A673 (cell line): ENCODE results near the gene GRXCR2. TPM values are rescaled to one million over a fixed set of nuclear protein-coding genes. Genes with fewer than 3 reads are reported as not detected.

Experiments
- BruUV-seq: library from RNA; stranded (reverse); fragments of 400-500 nt; replicated peaks from 2 replicates; lab custom pipeline; 2021; lab: Mats Ljungman, UMichigan
- CTCF ChIA-PET: fragments of 300-600 bp; sonication (Branson Sonifier 250); formaldehyde crosslinking; loops from one replicate; lab custom pipeline; 2022; ENCODE audit warnings: antibody characterized with exemption; lab: Charles Lee
- POLR2A ChIA-PET: fragments of 300-600 bp; sonication (Branson Sonifier 250); formaldehyde crosslinking; loops from one replicate; lab custom pipeline; 2022; ENCODE audit warnings: antibody characterized with exemption; ENCODE audit not compliant: low non-redundant PET; lab: Charles Lee
- DNase-seq: peaks from one replicate; pipeline ENCODE4 v3.0.0-alpha.2; 2015; ENCODE audit warnings: low spot score
- H3K27ac ChIP-seq: fragments of 200-600 bp; sonication (generic); 2 replicates; pipeline ENCODE4 v1.5.1; 2016; ENCODE audit warnings: mixed run types, low read depth, mild to moderate bottlenecking, mixed read lengths, antibody characterized with exemption, low read length; ENCODE audit not compliant: poor library complexity, severe bottlenecking
- H3K27me3 ChIP-seq: fragments of 200-600 bp; sonication (generic); replicated peaks from 2 replicates; pipeline ENCODE4 v1.6.1; 2017; ENCODE audit warnings: mixed run types, low read depth, mild to moderate bottlenecking, mixed read lengths, antibody characterized with exemption, low read length; ENCODE audit not compliant: insufficient read depth, poor library complexity
- H3K36me3 ChIP-seq: fragments of 200-600 bp; sonication (generic); 2 replicates; pipeline ENCODE4 v1.6.1; 2016; ENCODE audit warnings: mixed run types, mild to moderate bottlenecking, mixed read lengths, antibody characterized with exemption, low read length; ENCODE audit not compliant: insufficient read depth, poor library complexity, severe bottlenecking
- H3K4me1 ChIP-seq: fragments of 200-600 bp; sonication (generic); 2 replicates; pipeline ENCODE4 v1.6.1; 2017; ENCODE audit warnings: mixed run types, mild to moderate bottlenecking, mixed read lengths, antibody characterized with exemption, low read length; ENCODE audit not compliant: insufficient read depth, poor library complexity, severe bottlenecking
- H3K4me3 ChIP-seq: fragments of 200-600 bp; sonication (generic); 2 replicates; pipeline ENCODE4 v1.5.1; 2016; ENCODE audit warnings: low read depth, mixed run types, mild to moderate bottlenecking, mixed read lengths, low read length; ENCODE audit not compliant: poor library complexity, severe bottlenecking
- H3K9me3 ChIP-seq: fragments of 200-600 bp; sonication (generic); 2 replicates; pipeline ENCODE4 v1.6.1; 2016; ENCODE audit warnings: mixed run types, low read depth, mild to moderate bottlenecking, mixed read lengths, antibody characterized with exemption, low read length; ENCODE audit not compliant: poor library complexity, severe bottlenecking
- CTCF ChIP-seq: fragments of 300-800, 200-600 bp; sonication (generic); conservative IDR thresholded peaks from 2 replicates; pipeline ENCODE4 v1.5.1; 2017; ENCODE audit warnings: low read depth, mild to moderate bottlenecking, antibody characterized with exemption, low read length, moderate library complexity, mixed read lengths
- EZH2 ChIP-seq: fragments of 200-600 bp; sonication (generic); IDR thresholded peaks from 2 replicates; pipeline ENCODE4 v1.6.1; 2017; ENCODE audit warnings: borderline replicate concordance, low read depth, mild to moderate bottlenecking, mixed read lengths, antibody characterized with exemption, low read length; ENCODE audit not compliant: poor library complexity, severe bottlenecking
- intact Hi-C: fragments of 100-400 bp; cut with micrococcal nuclease; formaldehyde crosslinking; loops from one replicate; pipeline ENCODE4 v1.10.0; 2022; ENCODE audit not compliant: unreplicated experiment
- total RNA-seq: library from RNA; stranded (reverse); gene quantifications from 2 replicates; pipeline ENCODE4 v1.2.3, GENCODE V29; 2021

Gene GRXCR2
- total RNA-seq, 1 experiment from 2014 or later: not detected

- DNase-seq: no peak
- no TSS peak for BruUV-seq
- TF ChIP-seq EZH2 (no peak), CTCF (no peak)
- H3K4me1 ChIP-seq: peaks cover 68% of the 10 kb centered on the region
- peak overlapping the region; percentile 59 for H3K27ac ChIP-seq
- no peaks in the 10 kb centered on the region for H3K9me3 ChIP-seq
- ChIA-PET CTCF (no interaction called here), POLR2A (no interaction called here)
- intact Hi-C loops: loop anchor here (5.0 kb wide), 3 partner anchors 57 to 1623 kb away; no protein-coding TSS in a partner anchor
- H3K36me3 ChIP-seq: no peaks in the 10 kb centered on the region
- no peak overlapping the region for H3K4me3 ChIP-seq
- H3K27me3 ChIP-seq: no peaks in the 10 kb centered on the region
Observed at GRCh38 chr5:145830594-145830993, 42.2 kb downstream of the GRXCR2 start.

- Histone ChIP-seq H3K27me3 (no peaks in the 10 kb centered on the region), H3K4me1 (peaks cover 73% of the 10 kb centered on the region), H3K36me3 (no peaks in the 10 kb centered on the region), H3K4me3 (no peak overlapping the region), H3K9me3 (no peaks in the 10 kb centered on the region), H3K27ac (peak overlapping the region; percentile 59)
- ChIA-PET POLR2A (no interaction called here), CTCF (no interaction called here)
- intact Hi-C loops: loop anchor here (5.0 kb wide), 4 partner anchors 57 to 1623 kb away; no protein-coding TSS in a partner anchor
- BruUV-seq: no TSS peak
- no peak for TF ChIP-seq CTCF
- TF ChIP-seq EZH2: no peak
- DNase-seq: no peak
Observed at GRCh38 chr5:145829708-145830361, 43.0 kb downstream of the GRXCR2 start.

- TF ChIP-seq EZH2 (no peak), CTCF (no peak)
- no peaks in the 10 kb centered on the region for H3K9me3 ChIP-seq
- H3K4me1 ChIP-seq: peaks cover 82% of the 10 kb centered on the region
- H3K36me3 ChIP-seq: no peaks in the 10 kb centered on the region
- peak; percentile 41 for DNase-seq
- POLR2A ChIA-PET: interaction anchor here (0.6 kb wide), 1 partner anchor 17 kb away, joined by 7 read pairs; no protein-coding TSS in a partner anchor
- BruUV-seq: no TSS peak
- intact Hi-C loops: loop anchor here (2.0 to 5.0 kb wide), 4 partner anchors 76 to 580 kb away; no protein-coding TSS in a partner anchor
- CTCF ChIA-PET: interaction anchor here (0.9 to 1.0 kb wide), 2 partner anchors 59 to 130 kb away, joined by 3 read pairs; no protein-coding TSS in a partner anchor
- H3K27ac ChIP-seq: peak overlapping the region; percentile 75
- peak overlapping the region; percentile 12 for H3K4me3 ChIP-seq
- no peaks in the 10 kb centered on the region for H3K27me3 ChIP-seq
Observed at GRCh38 chr5:145826895-145827674, 45.7 kb downstream of the GRXCR2 start.
